HG02938 (cell line): ENCODE measurements around the gene NEDD4L.
A peak's percentile ranks its signal among the peaks of the same experiment; 100 is the strongest.
"Not testable (repeated sequence)": the region's sequence is repeated elsewhere in the genome, so short reads cannot be mapped to it uniquely, and the experiment has no call there.

Experiments
- ATAC-seq: cut with Tn5 transposase; IDR thresholded peaks from one replicate; pipeline ENCODE4 v1.9.1; 2021; ENCODE audit warnings: mild to moderate bottlenecking, moderate library complexity; ENCODE audit not compliant: unreplicated experiment

The NEDD4L gene

DNA sequence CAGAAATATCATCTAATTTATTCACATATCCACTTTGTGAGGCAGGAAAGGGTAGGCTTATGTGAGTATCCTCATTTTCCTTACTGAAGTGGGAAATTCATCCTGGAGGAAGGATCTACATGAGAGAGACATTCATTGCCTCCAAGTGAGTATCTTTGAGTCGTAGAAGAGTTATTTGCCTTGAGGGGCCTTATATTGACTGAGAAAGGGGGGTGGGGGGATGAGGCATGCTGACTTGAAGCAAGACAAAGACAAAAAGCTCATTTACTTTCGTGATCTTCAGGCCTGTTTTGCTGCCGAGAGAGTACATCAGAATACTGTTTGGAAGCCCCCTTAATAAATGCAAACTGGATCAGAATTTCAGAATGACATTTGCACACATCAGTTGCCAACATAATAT lies 17.6 kb upstream of the NEDD4L start:
- ATAC-seq = no peak

DNA sequence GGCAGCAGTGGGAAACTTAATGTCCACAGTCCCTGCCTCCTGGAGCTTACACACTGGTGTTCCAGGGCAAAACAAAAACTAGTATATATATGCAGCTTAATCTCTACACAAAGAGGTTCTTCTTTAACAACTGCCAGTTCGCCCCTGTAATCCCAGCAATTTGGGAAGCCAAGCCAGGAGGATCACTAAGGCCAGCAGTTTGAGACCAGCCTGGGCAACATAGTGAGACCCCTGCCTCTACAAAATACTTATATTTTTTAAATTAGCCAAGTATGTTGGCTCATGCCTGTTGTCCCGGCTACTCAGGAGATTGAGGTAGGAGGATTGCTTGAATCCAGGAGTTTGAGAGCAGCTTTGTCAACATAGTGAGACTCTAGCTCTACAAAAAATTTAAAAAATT lies 17.2 kb upstream of the NEDD4L start:
- ATAC-seq = no peak

DNA sequence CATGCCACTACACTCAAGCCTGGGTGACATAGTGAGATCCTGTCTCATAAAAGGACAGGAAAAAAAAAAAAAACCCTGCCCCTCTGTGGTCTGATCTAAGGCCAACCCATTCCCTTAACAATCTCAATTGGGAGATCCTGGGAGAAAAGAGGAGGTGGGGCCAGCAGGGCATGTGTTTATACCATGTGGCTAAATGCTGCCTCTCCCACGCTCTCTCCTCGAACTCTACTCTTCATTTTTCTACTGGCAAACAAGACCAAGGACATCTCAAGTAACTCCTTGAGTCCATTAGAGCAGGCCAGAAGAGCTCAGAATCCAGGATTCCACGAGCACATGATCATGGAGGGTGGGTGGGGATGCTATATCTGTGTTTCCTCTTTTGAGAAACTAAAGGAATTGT lies 16.7 kb upstream of the NEDD4L start:
- ATAC-seq = no peak

- no peak for ATAC-seq
Measured at GRCh38 chr18:58028109-58028784, 15.8 kb upstream of the NEDD4L start.

DNA sequence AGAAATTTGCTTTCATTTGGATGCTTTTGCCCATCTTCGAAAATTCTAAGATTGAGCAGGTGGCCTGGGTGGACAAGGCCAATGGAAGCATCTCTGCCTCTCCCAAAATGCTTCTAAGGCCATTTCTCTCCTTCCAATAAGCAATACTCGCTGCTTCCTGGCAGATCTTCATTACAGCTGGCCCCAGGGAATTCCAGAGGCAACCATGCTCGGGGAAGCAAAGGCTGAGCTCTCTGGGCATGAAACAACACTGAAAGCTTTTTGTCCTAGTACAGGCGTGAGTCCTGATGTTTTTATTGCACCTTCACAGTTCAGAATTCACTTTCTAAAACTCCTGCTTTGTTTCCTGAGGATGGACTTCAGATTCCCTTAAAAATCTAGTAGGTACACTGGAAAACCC lies 11.8 kb upstream of the NEDD4L start:
- ATAC-seq = no peak

DNA sequence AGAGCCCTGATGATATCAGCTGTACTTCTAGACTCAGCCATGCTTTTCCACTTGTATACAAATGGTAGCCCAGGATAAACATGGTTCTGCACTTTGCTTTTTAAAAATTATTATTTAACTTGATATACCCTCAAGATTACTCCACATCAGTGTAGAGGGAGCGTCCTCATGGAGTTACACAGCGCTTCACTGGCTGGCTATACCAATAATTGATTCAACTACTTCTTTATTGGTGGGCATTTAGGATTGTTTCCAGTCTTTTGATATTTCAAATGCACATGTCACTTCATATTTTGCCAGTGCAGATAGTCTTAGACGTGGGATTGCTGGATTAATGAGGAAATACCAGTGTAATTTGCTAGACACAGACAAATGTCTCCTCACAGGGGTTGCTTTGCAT lies 10.8 kb upstream of the NEDD4L start:
- no peak for ATAC-seq

- no peak for ATAC-seq
Measured at GRCh38 chr18:58034370-58034769, 9.7 kb upstream of the NEDD4L start.

- ATAC-seq = no peak
Measured at GRCh38 chr18:58037163-58037562, 6.9 kb upstream of the NEDD4L start.

GRCh38 chr18:58038063-58038462 lies 6.0 kb upstream of the NEDD4L start:
- no peak for ATAC-seq

GRCh38 chr18:58041633-58042032 lies 2.4 kb upstream of the NEDD4L start:
- no peak for ATAC-seq

DNA sequence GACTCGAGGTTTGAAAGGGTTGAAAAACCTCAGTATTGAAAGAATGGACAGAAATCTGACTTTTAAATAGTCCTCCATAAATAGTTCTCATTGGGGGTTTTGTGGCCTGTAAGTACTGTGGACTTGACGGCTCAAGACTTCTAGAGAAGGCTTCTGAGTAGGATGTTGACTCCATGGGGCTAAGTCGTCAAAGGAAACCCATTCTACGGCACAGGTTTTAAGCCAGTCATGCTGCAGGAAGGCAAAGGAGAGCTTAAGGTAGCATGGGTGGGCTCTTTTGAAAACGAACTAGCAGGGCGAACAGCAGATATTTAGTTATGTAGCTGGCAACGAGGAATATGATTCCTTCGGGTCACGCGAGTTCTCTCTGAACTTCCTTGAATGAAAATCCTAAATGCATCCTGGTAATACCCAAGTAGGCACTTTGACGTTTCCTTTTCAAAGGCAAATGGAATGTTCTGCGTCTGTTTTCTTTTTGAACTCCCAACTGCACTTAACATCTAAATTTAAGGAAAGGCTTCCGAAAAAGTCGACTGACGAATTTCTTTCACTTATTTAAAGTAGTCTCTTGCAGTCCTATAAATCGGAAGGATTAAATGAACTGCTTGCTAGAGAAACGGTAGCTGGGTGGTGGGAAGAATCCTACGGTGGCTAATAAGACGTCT lies 1.1 kb upstream of the NEDD4L start:
- ATAC-seq = no peak

GRCh38 chr18:58044370-58045241 lies 580 bp downstream of the NEDD4L start:
- ATAC-seq = peak; percentile 30

- no peak for ATAC-seq
Measured at GRCh38 chr18:58045242-58046092, 1.4 kb downstream of the NEDD4L start.

GRCh38 chr18:58046093-58046793 lies 2.2 kb downstream of the NEDD4L start:
- no peak for ATAC-seq

DNA sequence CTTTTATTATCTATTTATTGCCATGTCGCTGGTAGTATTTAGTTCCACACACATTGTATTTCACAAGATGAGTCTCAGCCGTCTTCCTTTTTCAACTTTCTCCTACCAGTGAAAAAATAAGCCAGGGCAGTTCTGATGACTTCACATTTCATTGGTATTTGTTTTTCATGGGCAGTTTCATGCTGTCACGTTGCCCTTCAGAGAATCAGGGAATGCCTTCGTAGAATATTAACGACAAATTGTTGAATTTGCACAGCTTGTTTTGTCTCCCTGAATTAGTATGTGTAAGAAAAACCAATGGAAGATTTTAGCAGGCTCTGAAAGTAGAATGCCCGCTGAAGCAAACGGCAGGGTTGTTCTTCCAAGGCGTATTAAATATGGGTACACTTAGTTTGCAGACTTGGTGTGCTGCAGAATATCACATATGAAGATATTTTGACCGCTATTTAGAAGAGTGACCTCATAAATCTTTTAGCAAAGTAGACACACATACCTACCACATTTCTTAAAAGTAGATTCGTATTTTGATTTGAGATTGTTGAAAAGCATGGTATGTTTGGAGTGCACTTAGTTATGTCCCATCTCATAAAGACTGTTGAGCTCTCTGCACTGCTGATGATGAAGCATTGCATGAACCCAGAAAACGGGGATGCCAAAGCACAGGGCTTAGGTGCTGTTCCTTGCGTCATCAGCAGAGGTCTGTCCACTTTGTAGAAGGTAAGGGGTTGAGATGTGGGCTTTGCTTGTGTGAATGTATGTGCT lies 2.9 kb downstream of the NEDD4L start:
- no peak for ATAC-seq

GRCh38 chr18:58047556-58047882 lies 3.5 kb downstream of the NEDD4L start:
- ATAC-seq = no peak

GRCh38 chr18:58048081-58048642 lies 4.1 kb downstream of the NEDD4L start:
- ATAC-seq = no peak

- ATAC-seq = no peak
Measured at GRCh38 chr18:58049000-58049688, 5.1 kb downstream of the NEDD4L start.

GRCh38 chr18:58050963-58051362 lies 6.9 kb downstream of the NEDD4L start:
- ATAC-seq = not testable (repeated sequence)
